ENCODE measurements around the gene KDM1B. TPM values are rescaled to one million over a fixed set of nuclear protein-coding genes. Genes with fewer than 3 reads are reported as not detected.
A peak's percentile ranks its signal among the peaks of the same experiment; 100 is the strongest.

Gene KDM1B
- total and polyA plus RNA-seq, 9 of the 15 experiments (the other 6 are each of a cell fraction or from before 2014, with no cell fraction given), result 1.4 to 58.9 (median 36.3) TPM

- TF ChIP-seq ZNF175 (CRISPR knock-in tag; IDR thresholded peaks at IDR 0.05; ENCODE audit: low read depth) (peak; percentile 50; the same call in 1 of the 2 replicates), HNRNPK (IDR thresholded peaks at IDR 0.05; ENCODE audit: low read depth, low read length, poor library complexity, severe bottlenecking) (no peak), SMARCA4 (IDR thresholded peaks at IDR 0.05) (no peak), ARNT (IDR thresholded peaks at IDR 0.05) (no peak), NEUROD1 (IDR thresholded peaks at IDR 0.05; ENCODE audit: borderline replicate concordance, low read depth, low read length, partially characterized antibody) (no peak), TRIM25 (IDR thresholded peaks at IDR 0.05; ENCODE audit: borderline replicate concordance) (no peak), ZNF76 (CRISPR knock-in tag; IDR thresholded peaks at IDR 0.05; ENCODE audit: borderline replicate concordance) (peak; percentile 44; the same call in 1 of the 2 replicates), NONO (IDR thresholded peaks at IDR 0.05; ENCODE audit: low read depth in 2 of 2, low read length in 1 of 2) (peak; percentile 37 to 67; a peak in 1 of 4 replicates), PRDM10 (IDR thresholded peaks at IDR 0.05; ENCODE audit: partially characterized antibody) (no peak), UBTF (IDR thresholded peaks at IDR 0.05; ENCODE audit: borderline replicate concordance in 1 of 2, low read depth in 2 of 2, low read length in 2 of 2) (no peak), ZZZ3 (IDR thresholded peaks at IDR 0.05) (no peak), MTA3 (IDR thresholded peaks at IDR 0.05; ENCODE audit: borderline replicate concordance) (0 out of 2 replicates have a peak, but pooled peaks have one; percentile 63), MAFK (IDR thresholded peaks at IDR 0.05; ENCODE audit: low read length) (no peak), RBM14 (IDR thresholded peaks at IDR 0.05; ENCODE audit: borderline replicate concordance, insufficient read depth, low read depth, low read length) (no peak), SIX5 (IDR thresholded peaks at IDR 0.05; ENCODE audit: borderline replicate concordance in 1 of 2, insufficient read depth in 1 of 2, low read depth in 1 of 2, low read length in 2 of 2) (no peak), SUPT5H (IDR thresholded peaks at IDR 0.05) (peak; percentile 0), ZNF696 (CRISPR knock-in tag; conservative IDR thresholded peaks at IDR 0.05) (no peak), CREB1 (IDR thresholded peaks at IDR 0.05) (no peak; the same call in 1 of the 2 replicates), CREB1 (CRISPR knock-in tag; IDR thresholded peaks at IDR 0.05) (no peak; the same call in 1 of the 2 replicates), ZNF785 (CRISPR knock-in tag; IDR thresholded peaks at IDR 0.05) (no peak)
Observed at GRCh38 chr6:18155150-18155863, at the start of gene KDM1B (continued).

All from K562 (cell line).